ENCODE measurements around the gene DCXR. TPM values are rescaled to one million over a fixed set of nuclear protein-coding genes. Genes with fewer than 3 reads are reported as not detected.

Gene DCXR
- 87.8 and 95.3 TPM in 2 replicates for total RNA-seq (2022)
- Bru-seq, nascent RNA = percentile 54 among the genes with signal in this experiment
- percentile 73 among the genes with signal in this experiment for BruChase-seq, experiment 1, labeled RNA remaining after a 6-hour chase
- BruChase-seq, experiment 2, labeled RNA remaining after a 2-hour chase = percentile 62 among the genes with signal in this experiment
- long read RNA-seq, transcript DCXR-201 (8 exons, 887 nt) = major isoform, 72 of 847 reads
- long read RNA-seq, partial matches to known transcripts = 726 of 847 reads
- long read RNA-seq, other reads (novel, unspliced or antisense) = 41 of 847 reads

DNA sequence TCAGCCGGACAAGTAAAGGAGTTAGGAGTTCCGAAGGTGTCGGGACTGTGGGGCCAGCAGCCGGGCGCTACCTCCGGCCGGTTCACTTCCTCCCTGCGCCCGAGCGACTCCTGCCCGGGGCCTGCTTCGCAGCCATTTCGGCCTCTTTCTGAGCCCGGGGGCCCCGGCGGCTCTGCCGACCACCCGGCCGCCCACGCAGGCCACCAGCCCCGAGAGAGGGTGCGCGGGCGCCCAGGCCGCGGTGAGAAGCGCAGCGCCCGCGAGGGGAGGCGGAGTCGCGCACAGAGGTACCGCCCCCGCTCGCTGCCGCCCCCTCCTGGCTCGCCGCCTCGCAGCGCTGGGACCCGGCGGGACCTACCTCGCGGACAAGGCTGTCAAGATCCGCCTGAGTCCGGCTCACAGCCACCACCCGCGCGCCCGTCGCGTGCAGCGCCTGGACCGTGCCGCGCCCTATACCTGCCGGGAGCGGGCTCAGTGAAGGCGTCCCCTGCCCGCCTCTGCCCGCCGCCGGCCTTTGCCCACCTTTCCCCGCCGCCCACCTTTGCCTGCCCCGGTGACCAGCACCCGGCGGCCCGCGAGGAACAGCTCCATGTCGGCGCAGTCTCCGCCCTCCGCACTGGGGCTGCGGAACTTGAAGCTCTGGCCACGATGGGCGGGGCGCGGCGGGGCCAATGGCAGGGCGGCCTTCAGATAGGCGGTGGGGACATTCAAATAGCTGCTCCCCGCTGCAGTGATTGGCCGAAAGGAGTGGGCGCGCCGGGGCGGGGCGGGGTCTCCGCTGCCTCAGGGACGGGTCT is at the start of gene DCXR:
Gene DCXR (minus strand): TSS at position 606 of the 797 bp plus-strand sequence. CDS start 15 bp downstream, at position 591.
- intact Hi-C loops (cut with micrococcal nuclease; ENCODE audit: unreplicated experiment) = no loop called here
- TF ChIP-seq, protein P1, sequence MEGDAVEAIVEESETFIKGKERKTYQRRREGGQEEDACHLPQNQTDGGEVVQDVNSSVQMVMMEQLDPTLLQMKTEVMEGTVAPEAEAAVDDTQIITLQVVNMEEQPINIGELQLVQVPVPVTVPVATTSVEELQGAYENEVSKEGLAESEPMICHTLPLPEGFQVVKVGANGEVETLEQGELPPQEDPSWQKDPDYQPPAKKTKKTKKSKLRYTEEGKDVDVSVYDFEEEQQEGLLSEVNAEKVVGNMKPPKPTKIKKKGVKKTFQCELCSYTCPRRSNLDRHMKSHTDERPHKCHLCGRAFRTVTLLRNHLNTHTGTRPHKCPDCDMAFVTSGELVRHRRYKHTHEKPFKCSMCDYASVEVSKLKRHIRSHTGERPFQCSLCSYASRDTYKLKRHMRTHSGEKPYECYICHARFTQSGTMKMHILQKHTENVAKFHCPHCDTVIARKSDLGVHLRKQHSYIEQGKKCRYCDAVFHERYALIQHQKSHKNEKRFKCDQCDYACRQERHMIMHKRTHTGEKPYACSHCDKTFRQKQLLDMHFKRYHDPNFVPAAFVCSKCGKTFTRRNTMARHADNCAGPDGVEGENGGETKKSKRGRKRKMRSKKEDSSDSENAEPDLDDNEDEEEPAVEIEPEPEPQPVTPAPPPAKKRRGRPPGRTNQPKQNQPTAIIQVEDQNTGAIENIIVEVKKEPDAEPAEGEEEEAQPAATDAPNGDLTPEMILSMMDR (IDR thresholded peaks at IDR 0.05; ENCODE audit: unreplicated experiment) = peak; percentile 84
- Mint-ChIP-seq H3K27me3 (ENCODE audit: unreplicated experiment) (no peaks in the 10 kb centered on the region), H3K36me3 (ENCODE audit: insufficient read depth, unreplicated experiment) (peaks cover 26% of the 10 kb centered on the region), H3K4me1 (ENCODE audit: low read depth, unreplicated experiment) (peaks cover 7% of the 10 kb centered on the region), H3K9me3 (ENCODE audit: low read depth, unreplicated experiment) (no peaks in the 10 kb centered on the region), H3K4me3 (ENCODE audit: low read depth, unreplicated experiment) (peak within 1 kb of the TSS; percentile 86), H3K27ac (ENCODE audit: unreplicated experiment) (peak within 1 kb of the TSS; percentile 31)
- BruUV-seq (replicated peaks) = no TSS peak
- CTCF ChIA-PET = interaction anchor here (0.6 to 1.4 kb wide), 9 partner anchors 13 to 219 kb away, joined by 3 to 24 read pairs (median 4); partner anchors contain the start of genes CENPX, GPS1, LRRC45 and RFNG
- DNase-seq = peak; percentile 98

DNA sequence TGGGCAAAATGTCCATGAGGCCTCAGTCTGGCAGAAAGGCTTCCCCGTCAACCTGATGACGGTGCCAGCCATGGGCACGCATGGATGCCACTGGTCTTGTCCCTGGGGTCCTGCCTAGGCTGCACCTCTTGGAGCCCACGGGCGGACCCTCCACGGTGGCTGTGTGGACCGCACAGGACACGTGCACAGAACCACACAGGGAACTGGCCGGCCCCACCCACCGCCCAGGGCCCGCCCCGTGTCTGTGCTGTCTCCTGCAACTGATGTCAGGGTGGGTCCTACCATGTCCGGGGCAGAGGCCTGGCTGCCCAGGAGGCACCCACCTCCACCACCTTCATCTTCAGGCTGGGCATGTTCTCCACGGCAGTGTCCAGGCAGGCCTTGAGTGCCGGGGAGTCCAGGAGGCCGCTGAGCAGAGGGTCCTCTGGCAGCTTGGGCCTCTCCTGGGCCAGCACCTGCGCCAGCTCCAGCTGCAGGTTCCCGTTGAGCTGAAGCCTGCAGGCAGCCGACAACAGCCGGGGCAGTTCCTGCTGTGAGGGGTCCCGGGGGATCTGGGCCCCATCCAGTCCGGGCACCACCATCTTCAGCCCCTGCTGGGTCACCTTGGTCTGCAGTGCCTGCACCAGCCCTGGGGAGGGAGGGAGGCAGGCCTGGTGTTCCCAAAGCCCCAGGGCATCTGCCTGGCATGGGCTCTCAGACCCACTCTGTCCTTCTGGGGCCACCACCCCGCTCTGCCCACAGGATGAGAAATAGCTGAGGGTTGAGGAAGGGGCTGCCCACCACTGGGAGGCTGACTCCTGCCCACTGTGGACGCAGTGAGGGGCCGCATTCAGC is 48.7 kb upstream of the DCXR start:
- Mint-ChIP-seq H3K4me3 (ENCODE audit: low read depth, unreplicated experiment) (no peak overlapping the region), H3K27ac (ENCODE audit: unreplicated experiment) (no peak overlapping the region), H3K9me3 (ENCODE audit: low read depth, unreplicated experiment) (no peaks in the 10 kb centered on the region), H3K27me3 (ENCODE audit: unreplicated experiment) (no peaks in the 10 kb centered on the region), H3K36me3 (ENCODE audit: insufficient read depth, unreplicated experiment) (peaks cover 75% of the 10 kb centered on the region), H3K4me1 (ENCODE audit: low read depth, unreplicated experiment) (no peaks in the 10 kb centered on the region)
- CTCF ChIA-PET = no interaction called here
- no peak for DNase-seq
- no TSS peak for BruUV-seq (replicated peaks)
- intact Hi-C loops (cut with micrococcal nuclease; ENCODE audit: unreplicated experiment) = no loop called here
- TF ChIP-seq, protein P1 (IDR thresholded peaks at IDR 0.05; ENCODE audit: unreplicated experiment) = no peak

DNA sequence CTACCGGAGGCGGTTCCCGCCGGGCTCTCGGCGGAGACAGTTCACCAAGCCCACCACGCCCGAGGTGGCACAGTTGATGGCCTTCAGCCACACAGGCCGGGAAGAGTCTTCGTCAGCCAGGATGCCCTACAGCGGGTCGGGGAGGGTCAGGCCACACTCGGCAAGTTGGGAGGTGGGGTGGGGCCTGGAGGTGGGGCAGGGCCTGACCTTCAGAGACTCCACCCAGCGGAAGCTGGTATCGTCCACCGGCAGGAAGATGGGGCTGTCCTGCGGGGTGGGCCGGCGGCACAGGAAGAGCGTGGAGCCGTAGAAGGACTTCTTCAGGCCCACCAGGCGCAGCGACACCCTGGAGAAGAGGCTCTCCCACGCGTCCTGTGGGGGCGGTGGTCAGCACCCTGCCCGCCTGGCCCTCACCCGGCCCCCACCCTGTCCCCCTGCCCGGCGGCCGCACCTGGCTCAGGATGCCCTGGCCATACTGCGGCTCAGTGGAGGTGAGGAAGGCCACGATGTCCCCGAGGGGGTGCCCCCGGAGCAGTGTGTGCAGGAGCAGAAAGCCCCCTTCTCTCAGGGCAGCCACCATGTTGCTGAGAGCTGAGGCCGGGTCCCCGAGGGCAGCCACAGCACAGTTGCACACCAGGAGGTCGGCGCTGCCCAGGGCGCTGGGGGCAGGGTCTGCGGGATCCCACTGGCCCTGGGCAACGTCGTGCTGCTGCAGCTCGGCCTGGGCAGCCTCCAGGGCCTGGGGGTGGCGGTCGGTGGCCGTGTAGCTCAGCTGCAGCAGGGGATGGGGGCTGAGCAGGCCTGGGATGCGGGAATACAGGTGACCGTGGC is 47.7 kb upstream of the DCXR start:
- H3K27me3 Mint-ChIP-seq (ENCODE audit: unreplicated experiment) = no peaks in the 10 kb centered on the region
- TF ChIP-seq, protein P1 (IDR thresholded peaks at IDR 0.05; ENCODE audit: unreplicated experiment) = no peak
- no peaks in the 10 kb centered on the region for H3K9me3 Mint-ChIP-seq (ENCODE audit: low read depth, unreplicated experiment)
- no peak for DNase-seq
- no peaks in the 10 kb centered on the region for H3K4me1 Mint-ChIP-seq (ENCODE audit: low read depth, unreplicated experiment)
- H3K27ac Mint-ChIP-seq (ENCODE audit: unreplicated experiment) = no peak overlapping the region
- no TSS peak for BruUV-seq (replicated peaks)
- H3K36me3 Mint-ChIP-seq (ENCODE audit: insufficient read depth, unreplicated experiment) = peaks cover 76% of the 10 kb centered on the region
- CTCF ChIA-PET = no interaction called here
- intact Hi-C loops (cut with micrococcal nuclease; ENCODE audit: unreplicated experiment) = no loop called here
- no peak overlapping the region for H3K4me3 Mint-ChIP-seq (ENCODE audit: low read depth, unreplicated experiment)
